ENCODE data around the gene ARHGAP15.
A peak's percentile ranks its signal among the peaks of the same experiment; 100 is the strongest.

The ARHGAP15 gene

DNA sequence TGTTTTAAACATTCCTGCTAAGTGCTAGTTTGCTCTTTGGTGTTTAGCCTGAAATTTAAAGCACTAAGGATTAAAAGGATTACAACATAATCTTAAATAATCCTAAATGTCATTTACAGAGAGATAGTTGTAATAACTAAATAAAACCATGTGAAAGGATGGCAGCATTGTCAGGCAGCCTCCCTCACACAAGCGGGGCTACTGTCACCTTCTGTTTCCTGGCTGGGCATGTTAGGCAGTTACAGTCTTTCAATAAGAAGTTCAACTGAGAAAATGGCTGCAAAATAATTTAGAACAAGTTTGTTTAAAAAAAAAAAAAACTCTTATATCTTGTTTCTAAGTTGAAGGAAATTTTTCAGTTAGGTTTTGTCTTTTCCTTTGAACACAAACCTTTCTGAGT is 124.9 kb downstream of the ARHGAP15 start:
- H3K4me3 ChIP-seq (ENCODE audit: low read depth, low read length) = no peak overlapping the region
- TF ChIP-seq, protein P1, sequence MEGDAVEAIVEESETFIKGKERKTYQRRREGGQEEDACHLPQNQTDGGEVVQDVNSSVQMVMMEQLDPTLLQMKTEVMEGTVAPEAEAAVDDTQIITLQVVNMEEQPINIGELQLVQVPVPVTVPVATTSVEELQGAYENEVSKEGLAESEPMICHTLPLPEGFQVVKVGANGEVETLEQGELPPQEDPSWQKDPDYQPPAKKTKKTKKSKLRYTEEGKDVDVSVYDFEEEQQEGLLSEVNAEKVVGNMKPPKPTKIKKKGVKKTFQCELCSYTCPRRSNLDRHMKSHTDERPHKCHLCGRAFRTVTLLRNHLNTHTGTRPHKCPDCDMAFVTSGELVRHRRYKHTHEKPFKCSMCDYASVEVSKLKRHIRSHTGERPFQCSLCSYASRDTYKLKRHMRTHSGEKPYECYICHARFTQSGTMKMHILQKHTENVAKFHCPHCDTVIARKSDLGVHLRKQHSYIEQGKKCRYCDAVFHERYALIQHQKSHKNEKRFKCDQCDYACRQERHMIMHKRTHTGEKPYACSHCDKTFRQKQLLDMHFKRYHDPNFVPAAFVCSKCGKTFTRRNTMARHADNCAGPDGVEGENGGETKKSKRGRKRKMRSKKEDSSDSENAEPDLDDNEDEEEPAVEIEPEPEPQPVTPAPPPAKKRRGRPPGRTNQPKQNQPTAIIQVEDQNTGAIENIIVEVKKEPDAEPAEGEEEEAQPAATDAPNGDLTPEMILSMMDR (IDR thresholded peaks at IDR 0.05; ENCODE audit: low read depth, low read length) = no peak

DNA sequence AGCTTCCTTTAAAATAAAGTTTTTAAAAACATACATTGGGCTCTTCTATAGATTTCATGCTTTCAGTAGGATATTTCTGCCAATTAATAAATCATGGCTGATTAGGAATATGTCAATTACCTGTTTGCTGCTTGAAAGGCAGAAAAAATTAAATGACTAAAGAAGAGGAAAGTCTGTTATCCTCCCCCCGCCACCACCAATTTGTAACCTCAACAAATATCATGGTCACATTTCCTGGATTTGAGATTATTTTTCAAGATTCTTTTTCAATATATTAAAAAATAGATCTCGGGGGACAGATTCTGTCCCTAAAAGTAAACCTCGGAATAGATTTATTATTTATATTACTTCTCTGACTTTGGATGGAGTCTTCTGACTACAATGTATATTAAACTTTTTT is 125.9 kb downstream of the ARHGAP15 start:
- TF ChIP-seq, protein P1 (IDR thresholded peaks at IDR 0.05; ENCODE audit: low read depth, low read length) = no peak
- H3K4me3 ChIP-seq (ENCODE audit: low read depth, low read length) = no peak overlapping the region

DNA sequence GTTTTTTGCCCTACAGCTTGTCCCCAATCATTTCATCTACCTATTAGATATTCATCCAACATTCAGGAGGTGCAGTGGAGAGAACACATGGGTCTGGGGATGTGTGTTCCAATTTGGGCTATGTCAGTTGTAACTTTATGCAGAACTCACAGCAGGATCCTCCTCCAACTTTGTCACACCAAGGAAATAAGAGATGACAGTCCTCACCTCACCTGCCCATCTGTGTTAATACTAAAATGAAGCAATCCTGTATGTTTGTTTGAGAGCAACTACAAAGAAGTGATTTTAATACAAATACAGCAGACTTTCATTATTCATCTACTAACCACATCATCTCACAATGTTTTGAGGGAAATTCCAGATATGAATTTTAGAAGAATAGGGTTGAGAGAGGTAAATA is 126.7 kb downstream of the ARHGAP15 start:
- TF ChIP-seq, protein P1 (IDR thresholded peaks at IDR 0.05; ENCODE audit: low read depth, low read length) = no peak
- H3K4me3 ChIP-seq (ENCODE audit: low read depth, low read length) = no peak overlapping the region

DNA sequence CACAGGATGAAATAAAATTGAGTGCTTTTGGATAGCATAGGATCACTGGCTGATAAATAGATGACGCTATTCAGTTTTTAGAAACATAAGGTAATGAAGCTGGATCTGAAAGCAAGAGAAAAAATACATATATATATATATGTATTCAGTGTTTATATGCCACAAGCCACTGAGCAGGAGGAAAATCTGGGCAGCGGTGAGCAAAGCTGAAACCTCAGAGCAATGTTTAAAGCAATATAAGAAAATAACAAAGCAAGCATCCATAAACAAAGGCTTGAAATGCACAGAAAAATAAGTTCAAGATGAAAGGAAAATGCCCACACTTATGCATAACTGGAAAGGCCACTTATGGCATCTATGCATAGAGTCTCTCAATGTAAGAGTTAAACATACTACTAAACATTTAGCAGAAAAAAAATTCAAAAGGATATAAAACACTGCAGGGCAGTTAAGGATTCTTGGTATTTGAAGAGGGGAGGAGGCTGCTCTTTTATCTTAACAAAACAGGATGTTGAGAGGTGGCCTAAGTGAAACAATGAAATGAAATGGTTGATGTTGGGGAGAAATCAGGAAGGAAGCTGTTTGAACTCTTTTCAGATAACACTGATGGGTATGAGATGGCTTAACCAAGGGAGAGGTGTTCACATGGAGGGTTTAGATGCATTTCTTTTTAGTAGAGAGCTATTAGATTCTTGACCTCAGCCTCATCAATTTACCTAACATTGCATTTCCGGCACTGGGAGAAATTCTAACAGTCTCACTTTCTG is 129.1 kb downstream of the ARHGAP15 start:
- no peak overlapping the region for H3K4me3 ChIP-seq (ENCODE audit: low read depth, low read length)
- TF ChIP-seq, protein P1 (IDR thresholded peaks at IDR 0.05; ENCODE audit: low read depth, low read length) = no peak

DNA sequence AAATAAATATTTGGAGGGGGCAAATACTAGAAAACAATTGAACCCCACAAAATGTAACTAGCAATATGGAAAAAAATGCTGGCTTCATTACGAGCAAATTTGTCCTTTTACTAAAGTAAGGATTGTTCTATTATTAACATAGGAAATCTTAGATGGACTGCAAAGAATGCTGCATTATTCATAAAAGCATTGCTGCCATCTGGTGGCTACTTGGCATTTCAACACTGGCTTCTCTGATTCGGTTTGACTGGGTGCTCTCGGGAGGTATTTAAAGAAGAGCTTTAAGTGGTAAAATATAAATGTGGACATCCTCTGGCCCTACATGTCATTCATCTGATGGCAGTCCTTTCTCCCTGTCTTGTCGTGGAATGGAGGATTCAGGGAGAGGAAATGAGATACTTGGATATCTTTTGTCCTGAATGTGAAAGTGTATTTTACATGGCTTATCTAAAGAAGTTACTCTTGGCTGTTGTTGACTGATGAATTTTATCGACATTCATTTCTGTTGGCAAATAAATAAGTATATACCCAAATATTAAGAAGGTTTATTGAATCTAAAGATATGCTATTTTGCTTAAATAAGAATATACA is 130.2 kb downstream of the ARHGAP15 start:
- TF ChIP-seq, protein P1 (IDR thresholded peaks at IDR 0.05; ENCODE audit: low read depth, low read length) = peak; percentile 66
- peak overlapping the region; percentile 27; the same call in 1 of the 2 replicates for H3K4me3 ChIP-seq (ENCODE audit: low read depth, low read length)

DNA sequence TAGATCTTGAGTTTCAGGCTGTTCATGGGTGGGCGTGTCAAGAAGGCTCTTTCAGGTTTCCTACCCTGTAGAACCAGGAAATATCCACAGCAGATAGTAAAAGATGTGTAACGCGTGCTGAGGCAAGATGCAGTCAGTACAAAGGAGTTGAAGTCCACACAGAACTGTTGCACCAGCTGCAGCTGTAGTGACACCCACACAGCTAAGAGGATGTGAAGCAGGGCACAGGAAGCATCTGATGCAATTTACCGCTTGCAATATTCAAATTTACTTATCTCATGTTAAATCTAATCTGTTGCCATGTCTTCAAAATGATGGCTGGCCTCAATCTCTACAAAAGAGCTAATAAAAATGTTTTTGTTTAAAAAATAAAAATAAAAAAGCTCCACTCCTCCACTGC is 132.8 kb downstream of the ARHGAP15 start:
- H3K4me3 ChIP-seq (ENCODE audit: low read depth, low read length) = no peak overlapping the region

DNA sequence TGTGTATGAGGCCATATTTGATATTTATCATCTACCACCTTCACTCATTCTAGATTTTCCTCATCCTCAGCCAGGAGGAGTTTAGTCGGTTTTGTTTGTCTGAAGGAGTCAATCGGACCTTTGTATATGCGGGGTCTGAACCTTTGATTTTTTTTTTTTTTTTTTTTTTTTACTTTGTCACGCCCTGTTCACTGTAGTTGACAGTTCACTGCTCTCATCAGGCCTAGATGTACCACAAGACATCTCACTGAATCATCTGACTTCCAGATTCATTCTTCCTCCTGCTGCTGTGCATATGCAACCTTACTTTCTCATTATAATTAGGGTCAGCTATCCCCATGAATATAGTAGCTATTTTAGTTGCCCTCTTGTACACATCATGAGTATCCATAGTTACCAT is 133.2 kb downstream of the ARHGAP15 start:
- TF ChIP-seq, protein P1 (IDR thresholded peaks at IDR 0.05; ENCODE audit: low read depth, low read length) = no peak
- H3K4me3 ChIP-seq (ENCODE audit: low read depth, low read length) = no peak overlapping the region

More for the DNA sequence above, 132.8 kb downstream of the ARHGAP15 start:
- TF ChIP-seq, protein P1 (IDR thresholded peaks at IDR 0.05; ENCODE audit: low read depth, low read length) = no peak
